ENCODE results near the gene OR4X1.
"Not testable (repeated sequence)": the region's sequence is repeated elsewhere in the genome, so short reads cannot be mapped to it uniquely, and the experiment has no call there.

The OR4X1 gene

GRCh38 chr11:48263423-48263911 is at the start of gene OR4X1:
Gene OR4X1, plus strand, starts transcription at chr11:48263861. Its CDS starts 0 bp downstream, at chr11:48263861.
- no peak for DNase-seq

- DNase-seq: no peak
Observed at GRCh38 chr11:48216510-48216909, 47.2 kb upstream of the OR4X1 start, which contains the start of gene OR4B1. Gene OR4B1, plus strand, starts transcription at chr11:48216810. Its CDS starts 0 bp downstream, at chr11:48216810.

- DNase-seq: no peak
Observed at GRCh38 chr11:48228761-48229160, 34.9 kb upstream of the OR4X1 start.

- DNase-seq: not testable (repeated sequence)
Observed at GRCh38 chr11:48230057-48230456, 33.6 kb upstream of the OR4X1 start.

GRCh38 chr11:48237727-48238126 is 25.9 kb upstream of the OR4X1 start:
- no peak for DNase-seq

- no peak for DNase-seq
Observed at GRCh38 chr11:48242501-48242900, 21.2 kb upstream of the OR4X1 start.

GRCh38 chr11:48244804-48245203 is 18.9 kb upstream of the OR4X1 start, which contains the start of gene OR4X2:
Gene OR4X2, plus strand, starts transcription at chr11:48245104. Its CDS starts 0 bp downstream, at chr11:48245104.
- no peak for DNase-seq

GRCh38 chr11:48248902-48249301 is 14.8 kb upstream of the OR4X1 start:
- no peak for DNase-seq

GRCh38 chr11:48261600-48261999 is 2.1 kb upstream of the OR4X1 start:
- no peak for DNase-seq

- no peak for DNase-seq
Observed at GRCh38 chr11:48270621-48271020, 7.0 kb downstream of the OR4X1 start.

- no peak for DNase-seq
Observed at GRCh38 chr11:48272606-48273005, 8.9 kb downstream of the OR4X1 start.

- DNase-seq: no peak
Observed at GRCh38 chr11:48305923-48306322, 42.3 kb downstream of the OR4X1 start, which contains the start of gene OR4S1. Gene OR4S1, plus strand, starts transcription at chr11:48306223. Its CDS starts 0 bp downstream, at chr11:48306223.

- DNase-seq: peak; percentile 3
Observed at GRCh38 chr11:48307760-48308386, 44.2 kb downstream of the OR4X1 start.

- DNase-seq: not testable (repeated sequence)
Observed at GRCh38 chr11:48313590-48313989, 49.9 kb downstream of the OR4X1 start.
